LHCN-M2 (cell line): Measurements from ENCODE around the gene FAAP20. TPM values are rescaled to one million over a fixed set of nuclear protein-coding genes. Genes with fewer than 3 reads are reported as not detected.
"Not testable (repeated sequence)": the region's sequence is repeated elsewhere in the genome, so short reads cannot be mapped to it uniquely, and the experiment has no call there.

Experiments used
- DNase-seq: peaks from one replicate; pipeline ENCODE4 v3.0.0-alpha.2; 2012; ENCODE audit warnings: low read depth
- total RNA-seq: library from RNA; depleted of rRNA; stranded (reverse); fragments of >200 nt; gene quantifications from 2 replicates; pipeline ENCODE4 v1.2.3, GENCODE V29; 2014

The FAAP20 gene
- total RNA-seq, 1 experiment from 2014 or later: 47.5 TPM

DNA sequence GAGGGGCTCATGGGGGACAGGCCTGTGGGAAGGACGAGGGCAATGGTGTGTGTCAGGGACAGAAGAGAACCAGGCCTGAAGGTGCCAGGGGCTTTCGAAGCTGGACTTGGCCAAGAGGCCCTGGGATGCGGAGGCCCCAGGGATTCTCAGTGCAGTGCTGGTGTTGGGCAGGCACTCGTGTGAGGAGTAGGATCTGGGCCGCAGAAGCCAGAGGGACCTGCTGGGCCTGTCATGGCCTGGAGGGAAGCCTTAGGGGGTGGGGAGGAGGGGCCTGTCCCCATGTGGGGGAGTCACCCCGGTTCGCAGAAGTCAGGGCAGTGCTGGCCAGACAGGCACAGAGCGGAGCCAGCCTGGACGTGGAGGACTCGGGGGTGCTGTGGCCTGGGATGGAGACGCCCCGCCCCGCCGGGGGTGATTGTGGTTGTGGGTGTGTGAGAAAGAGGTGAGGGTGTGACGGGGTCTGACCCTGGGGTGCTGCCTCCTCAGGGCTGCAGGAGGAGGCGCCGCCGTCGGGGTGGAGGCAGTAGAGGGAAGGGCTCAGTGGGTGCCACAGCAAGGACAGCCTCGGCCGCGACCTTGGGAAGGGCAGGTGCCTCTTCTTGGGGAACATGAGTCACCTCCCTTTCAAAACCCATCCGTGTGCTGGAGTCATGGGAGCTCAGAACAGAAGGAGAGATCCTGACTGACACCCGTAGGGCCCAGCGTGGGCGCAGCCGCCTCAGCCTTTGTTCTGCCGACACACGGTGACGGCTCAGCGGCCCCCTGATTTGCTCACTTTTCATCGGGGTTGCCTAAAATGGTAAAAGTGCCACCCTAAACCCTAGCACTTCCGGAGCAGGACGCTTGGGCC, 33.9 kb downstream of the FAAP20 start:
- no peak for DNase-seq

DNA sequence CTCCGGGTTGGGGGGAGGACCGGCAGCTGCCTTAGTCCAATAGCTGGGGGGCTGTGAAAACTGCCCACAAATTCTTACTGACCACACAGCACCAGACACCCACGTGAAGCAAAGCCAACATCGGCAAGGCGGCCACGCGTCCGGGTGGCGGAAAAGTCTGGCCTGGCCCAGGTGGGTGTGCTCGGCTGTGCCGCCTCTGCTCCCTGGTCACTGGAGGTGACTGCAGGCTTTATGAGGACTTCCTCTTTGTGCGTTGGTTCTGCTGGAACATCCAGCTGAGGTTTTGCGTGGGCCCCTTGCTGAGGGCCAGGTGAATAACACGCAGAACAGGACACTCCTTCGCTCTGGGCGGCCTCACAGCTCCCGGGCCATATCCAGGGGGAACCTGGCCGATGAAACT, 35.4 kb downstream of the FAAP20 start:
- DNase-seq: no peak

DNA sequence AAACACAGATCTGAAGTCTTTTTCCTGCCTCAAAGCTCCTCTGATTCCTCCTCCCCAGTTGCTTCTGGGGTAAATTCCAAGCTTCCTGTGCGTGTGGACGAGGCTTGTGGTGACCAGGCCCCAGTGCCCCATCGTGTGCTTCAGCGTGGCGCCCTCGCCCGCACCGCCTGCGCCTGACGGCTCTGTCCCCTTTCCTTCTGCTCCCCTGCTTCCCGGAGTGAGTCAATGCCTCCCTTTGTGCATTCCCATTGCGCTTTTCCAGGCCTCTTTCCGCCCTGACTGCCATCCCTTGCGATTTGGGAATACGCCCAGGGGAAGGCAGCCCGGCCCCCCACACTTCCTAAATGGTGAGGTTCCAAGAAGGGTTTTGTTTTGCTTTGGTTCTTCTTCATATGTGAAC, 36.3 kb downstream of the FAAP20 start:
- DNase-seq: no peak

DNA sequence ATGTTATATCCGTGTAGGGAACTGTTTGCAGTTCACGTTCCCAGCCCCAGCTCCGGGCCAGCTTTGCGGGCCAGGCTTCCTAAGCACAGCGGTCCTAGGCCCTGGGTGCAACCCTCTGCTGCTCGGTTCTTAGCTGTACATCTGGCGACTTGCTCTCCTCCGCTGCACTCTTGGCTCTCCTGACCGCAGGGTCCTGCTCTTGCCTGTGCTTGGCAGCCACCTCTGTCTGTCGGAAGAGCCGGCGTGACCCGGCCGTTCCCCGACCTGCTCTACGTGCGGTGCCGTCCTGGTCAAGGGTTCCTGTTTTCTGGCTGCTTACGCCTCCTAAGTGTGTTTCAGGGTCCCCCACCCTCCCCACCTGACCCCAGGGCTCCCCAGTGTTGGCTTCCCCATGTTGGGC, 36.7 kb downstream of the FAAP20 start:
- DNase-seq: no peak

DNA sequence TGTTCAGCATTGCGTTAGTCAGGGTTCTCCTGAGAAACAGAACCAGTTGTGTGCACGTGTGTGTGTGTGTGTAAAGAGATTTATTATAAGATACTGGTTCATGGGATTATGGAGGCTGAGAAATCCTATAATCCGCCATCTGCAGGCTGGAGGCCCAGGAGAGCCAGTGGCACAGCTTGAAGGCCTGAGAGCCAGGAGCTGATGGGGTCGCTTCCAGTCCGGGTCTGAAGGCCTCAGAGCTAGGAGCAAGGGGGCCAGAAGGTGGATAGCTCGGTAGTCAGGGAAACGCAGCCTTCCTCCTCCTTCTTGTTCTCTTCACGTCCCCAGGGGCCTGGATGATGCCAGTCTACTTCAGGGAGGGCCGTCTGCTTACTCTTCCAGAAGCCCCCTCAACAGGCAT, 37.7 kb downstream of the FAAP20 start:
- DNase-seq: no peak

DNA sequence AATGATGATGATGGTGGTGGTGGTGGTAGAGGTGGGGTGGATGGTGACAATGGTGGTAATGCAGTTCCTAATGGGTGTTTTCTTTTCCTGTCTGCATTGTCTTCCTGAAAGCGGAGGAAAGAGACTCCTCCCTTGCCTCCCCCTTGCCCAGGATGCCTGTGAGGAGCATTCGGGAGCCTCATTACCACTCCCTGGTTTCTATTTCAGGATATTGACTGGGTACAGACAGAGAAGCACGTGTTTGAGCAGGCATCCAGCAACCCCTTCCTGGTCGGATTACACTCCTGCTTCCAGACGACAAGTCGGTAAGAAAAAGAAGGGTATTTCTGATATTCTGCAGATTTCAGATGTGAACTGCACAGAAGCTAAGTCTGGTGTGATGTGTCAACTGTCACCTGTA, 38.8 kb downstream of the FAAP20 start:
- no peak for DNase-seq

DNA sequence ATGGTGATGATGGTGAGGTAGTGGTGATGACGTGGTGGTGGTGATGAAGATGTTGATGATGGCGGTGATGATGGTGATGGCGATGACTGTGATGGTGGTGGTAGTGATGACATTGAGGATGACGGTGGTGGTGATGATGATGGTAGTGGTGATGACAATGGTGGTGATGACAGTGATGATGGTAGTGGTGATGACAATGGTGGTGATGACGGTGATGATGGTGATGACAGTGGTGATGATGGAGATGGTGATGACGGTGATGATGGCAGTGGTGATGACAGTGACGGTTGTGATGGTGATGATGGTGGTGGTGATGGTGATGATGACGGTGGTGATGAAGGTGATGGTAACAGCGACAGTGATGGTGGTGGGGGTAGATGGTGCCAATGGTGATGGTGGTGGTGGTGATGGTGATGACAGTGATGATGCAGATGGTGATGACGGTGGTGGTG, 39.4 kb downstream of the FAAP20 start:
- no peak for DNase-seq

DNA sequence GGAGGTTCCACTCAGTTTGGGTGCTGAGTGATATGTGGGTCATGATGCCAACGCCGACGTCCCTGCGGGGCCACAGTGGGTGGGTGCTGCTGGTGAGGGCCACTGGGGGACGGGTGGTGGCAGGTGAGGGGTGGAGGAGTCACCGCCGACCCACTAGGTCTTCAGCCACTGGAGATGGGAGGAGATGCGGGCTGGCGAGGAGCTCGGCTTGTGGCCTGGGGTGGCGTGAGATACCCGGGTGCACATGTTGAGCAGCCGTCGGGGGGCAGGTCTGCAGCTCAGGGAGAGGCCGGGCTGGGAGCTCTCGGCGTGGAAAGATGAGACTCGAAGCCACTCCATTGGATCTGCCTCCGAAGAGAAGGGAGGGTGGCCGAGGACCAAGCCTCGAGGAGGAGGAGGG, 40.5 kb downstream of the FAAP20 start:
- no peak for DNase-seq

DNA sequence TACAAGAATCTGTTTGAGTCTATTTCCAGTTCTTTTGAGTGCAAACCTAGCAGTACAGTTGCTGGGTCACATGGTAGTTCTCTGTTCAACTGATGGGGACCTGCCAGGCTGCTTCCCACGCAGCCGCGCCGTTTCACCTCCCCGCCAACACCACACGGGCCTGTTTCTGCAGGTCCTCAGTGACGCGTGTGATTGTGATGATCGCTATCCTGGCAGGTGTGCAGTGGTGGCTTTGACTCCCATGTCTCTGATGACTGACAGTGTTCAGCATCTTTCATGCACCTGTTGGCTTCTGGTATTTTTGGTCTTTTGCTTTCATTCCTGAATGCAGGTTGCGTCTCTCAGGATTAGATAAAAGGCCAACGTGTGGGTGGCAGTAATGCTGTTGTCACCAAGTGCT, 41.6 kb downstream of the FAAP20 start:
- DNase-seq: no peak

DNA sequence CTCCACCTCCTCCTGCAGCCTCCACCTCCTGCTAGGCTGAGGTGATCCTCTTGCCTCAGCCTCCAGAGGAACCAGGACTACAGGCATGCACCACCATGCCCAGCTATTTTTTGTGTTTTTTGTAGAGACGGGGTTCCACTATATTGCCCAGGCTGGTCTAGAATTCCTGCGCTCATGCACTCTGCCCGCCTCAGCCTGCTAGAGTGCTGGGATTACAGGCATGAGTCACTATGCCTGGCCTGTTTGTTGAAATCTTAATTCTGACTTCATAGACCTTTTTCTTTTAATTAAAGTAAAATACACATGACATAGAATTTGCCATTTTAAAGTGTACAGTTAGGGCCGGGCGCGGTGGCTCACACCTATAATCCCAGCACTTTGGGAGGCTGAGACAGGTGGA, 42.7 kb downstream of the FAAP20 start:
- no peak for DNase-seq

DNA sequence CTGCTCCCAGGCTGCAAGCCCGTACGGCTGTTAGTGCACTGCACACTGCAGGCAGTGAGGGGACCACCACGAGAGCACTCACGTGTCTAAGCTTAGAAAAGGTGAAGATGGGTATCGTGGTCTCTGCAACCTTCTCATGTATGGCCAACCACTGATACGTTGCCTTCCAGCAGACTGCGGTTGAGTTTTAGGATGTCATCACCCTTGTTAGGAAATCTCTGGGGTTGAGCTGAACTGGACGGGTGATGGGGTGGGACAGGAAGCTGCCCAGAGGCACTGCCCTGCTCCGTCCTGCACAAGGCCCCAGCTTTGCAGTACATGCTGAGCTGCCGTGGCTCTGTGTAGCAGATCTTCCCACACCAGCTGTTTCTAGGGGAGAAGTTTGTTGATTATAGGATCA, 43.3 kb downstream of the FAAP20 start:
- no peak for DNase-seq

DNA sequence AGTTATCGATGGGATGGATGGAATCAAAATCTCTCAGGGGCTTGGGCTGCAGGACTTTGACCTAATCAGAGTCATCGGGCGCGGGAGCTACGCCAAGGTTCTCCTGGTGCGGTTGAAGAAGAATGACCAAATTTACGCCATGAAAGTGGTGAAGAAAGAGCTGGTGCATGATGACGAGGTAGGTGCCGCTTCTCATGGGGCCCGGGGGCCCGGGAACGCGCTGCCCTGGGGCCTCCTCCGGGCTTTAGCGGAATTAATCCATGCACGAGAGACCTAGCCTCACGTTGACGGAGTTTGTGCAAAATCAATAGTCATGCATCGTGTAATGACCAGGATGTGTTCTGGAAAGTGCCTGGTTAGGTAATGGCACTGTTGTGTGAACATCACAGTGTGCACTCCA, 43.8 kb downstream of the FAAP20 start:
- no peak for DNase-seq

DNA sequence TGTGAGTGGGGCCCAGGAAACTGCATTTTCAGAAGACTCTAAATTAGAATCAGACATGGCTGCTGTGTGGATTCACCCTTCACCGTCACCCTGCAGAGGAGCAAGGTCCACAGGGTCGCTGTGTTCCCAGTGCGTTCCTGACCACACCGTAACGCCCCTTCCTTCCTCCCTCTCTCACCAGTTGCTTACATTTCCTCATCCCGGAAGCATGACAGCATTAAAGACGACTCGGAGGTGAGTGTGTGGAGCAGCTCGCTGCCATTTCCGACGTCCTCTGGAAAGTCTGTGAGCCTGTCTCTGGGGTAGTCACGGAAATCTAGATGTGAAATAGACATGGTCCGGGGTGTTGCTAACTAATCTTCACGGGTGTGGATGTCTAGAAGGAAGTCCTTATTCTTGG, 45.9 kb downstream of the FAAP20 start:
- no peak for DNase-seq

DNA sequence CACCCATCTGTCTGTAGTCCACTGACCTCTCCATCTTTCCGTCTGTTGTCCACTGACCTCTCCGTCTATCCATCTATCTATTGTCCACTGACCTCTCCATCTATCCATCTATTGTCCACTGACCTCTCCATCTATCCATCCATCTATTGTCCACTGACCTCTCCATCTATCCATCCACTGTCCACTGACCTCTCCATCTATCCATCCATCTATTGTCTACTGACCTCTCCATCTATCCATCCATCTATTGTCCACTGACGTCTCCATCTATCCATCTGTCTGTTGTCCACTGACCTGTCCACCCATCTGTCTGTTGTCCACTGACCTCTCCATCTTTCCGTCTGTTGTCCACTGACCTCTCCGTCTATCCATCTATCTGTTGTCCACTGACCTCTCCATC, 46.7 kb downstream of the FAAP20 start:
- not testable (repeated sequence) for DNase-seq

DNA sequence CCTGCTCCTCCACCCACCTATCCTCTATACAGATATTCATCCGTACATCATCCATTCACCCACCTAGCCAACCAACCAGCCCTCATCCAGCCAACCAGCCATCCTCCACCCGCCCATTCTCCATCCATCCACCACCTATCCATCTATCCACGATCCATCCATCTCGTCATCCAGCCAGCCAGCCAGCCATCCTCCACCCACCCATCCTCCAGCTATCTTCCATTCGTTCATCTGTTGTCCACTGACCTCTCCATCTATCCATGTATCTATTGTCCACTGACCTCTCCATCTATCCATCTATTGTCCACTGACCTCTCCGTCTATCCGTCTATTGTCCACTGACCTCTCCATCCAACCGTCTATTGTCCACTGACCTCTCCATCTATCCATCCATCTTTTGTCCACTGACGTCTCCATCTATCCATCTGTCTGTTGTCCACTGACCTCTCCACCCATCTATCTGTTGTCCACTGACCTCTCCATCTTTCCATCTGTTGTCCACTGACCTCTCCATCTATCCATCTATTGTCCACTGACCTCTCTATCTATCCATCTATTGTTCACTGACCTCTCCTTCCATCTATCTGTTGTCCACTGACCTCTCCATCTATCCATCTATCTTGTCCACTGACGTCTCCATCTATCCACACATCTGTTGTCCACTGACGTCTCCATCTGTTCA, 47.6 kb downstream of the FAAP20 start:
- DNase-seq: no peak

DNA sequence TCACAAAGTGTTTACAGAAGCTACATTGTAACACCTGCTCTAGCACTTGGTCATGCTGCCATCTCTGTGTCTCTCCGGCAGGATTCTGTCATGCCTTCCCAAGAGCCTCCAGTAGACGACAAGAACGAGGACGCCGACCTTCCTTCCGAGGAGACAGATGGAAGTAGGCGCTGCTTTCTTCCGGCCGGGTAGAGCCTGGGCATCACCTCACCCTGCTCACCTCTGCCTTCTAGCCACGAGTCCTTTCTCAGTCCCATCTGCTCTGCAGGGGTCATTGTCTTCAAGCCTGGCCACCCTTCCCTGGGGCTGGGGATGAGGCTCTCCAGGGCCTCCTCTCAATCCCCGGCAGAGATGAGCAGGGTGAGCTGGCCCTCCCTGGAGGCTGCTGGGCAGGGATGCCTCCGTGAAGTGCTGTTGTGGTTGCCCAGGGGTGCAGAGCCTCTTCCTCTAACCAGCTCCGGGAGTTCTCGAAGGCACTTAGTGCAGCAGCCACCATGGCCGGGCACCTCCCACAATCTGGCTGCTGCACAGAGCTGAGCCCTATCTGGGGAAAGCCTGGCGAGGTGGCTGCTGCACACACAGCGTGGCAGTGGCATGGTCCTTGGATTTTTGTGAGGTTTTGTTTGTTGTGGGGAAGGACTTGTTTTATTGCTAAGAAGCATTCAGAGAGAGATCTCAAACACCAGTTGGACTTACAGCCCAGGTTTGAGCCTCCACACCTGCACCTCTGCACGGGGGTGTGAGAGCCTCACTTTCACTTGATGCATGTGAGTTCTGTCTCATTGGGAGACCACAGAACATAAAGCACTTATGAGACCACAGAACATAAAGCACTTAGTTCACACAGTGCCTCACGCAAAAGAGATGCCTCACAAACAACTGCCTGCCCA, 48.4 kb downstream of the FAAP20 start:
- no peak for DNase-seq

DNA sequence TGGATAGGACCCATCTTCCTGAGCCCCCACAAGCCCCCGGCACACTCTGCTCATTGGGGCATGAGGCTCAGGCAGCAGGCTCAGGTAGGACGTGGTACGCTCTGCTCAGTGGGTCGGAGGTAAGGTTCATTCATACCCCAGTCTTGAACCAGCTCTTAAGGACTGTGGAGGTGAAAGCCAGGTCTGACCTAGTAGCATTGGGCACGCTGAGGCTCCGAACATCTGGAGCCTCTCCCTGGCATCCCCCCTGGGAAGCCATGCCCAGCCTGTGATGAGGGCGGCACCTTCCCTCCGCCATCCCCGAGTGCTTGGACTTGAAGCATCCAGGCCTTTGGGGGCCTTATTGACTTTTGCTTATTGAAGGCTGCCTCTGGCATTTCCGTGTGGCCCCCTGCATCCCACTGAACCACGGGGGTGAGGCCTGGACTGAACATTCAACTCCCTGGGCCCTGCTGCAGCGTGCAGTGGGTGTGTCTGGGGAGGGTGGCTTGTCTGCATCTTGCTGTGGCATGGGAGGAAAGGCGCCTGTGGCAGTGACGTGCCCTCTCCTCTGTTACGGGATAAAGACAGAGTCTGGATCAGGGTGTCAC, 50.0 kb downstream of the FAAP20 start:
- no peak for DNase-seq

DNA sequence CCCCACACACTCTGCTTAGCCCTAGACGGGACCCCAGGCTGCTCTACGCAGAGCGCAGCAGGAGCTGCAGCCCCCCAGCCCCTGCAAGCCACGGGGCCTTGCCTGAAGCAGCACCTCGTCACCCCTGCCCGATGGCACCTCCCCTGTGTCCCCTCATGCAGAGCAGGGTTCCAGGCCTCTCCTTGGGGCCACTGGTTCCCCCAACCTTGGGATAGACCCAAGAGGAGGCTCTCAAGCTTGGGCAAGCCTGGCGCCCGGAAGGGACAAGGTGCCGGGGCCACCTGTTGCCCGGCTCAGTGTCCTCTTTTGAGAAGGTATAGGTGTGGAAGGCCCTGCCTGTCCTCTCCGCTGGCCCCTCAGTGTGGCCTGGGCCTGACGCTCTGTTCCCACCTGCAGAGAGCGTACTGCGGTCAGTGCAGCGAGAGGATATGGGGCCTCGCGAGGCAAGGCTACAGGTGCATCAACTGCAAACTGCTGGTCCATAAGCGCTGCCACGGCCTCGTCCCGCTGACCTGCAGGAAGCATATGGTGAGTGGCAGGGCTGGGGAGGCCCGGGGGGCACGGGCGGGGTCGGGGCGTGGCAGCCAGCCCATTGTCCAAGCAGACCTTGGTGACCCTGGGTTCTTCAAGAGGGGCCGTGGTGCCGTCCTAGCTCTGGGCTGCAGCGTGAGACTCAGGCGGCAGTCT, 50.6 kb downstream of the FAAP20 start:
- DNase-seq: no peak

DNA sequence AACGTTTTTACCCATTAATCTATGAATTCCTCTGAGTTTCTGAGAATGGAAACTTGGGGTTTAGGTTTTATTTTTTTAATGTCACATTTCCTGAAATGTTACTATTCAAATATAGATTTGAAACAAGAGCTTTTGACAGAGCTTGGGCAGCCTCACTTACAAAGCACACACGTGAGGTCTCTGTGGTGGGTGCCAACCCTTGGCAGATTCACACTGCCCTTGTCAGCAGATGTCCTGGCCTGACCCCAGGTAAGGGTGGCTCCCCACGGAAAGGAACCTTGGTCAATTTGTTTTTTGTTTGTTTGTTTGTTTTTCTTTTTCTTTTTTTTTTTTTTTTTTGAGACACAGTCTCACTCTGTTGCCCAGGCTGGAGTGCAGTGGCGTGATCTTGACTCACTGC, 53.5 kb downstream of the FAAP20 start:
- DNase-seq: no peak
